Measurements from ENCODE around the gene GALNT14.

Gene GALNT14

DNA sequence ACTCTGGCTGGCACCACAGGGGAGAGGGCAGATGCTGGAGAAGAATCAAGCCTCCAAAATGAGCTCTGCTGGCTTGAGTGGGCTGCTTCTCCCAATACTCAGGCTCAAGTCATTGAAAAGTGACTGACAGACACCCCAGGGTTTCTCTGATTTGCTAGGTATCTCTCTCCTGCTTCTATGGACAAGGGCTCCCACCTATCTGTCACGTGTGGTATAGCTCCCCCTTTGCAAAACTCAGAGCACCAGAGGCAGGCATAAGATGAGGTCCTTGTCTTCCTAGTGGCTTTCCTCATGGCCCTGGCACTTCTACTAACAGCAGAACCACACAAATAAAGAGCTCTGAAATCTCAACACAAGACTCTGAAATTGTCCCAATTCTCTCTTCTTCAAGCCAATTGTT is 105.2 kb downstream of the GALNT14 start:
- ChIA-PET CTCF (interaction anchor here (0.8 kb wide), 1 partner anchor 62 kb away, joined by 3 read pairs; no protein-coding TSS in a partner anchor), POLR2A (ENCODE audit: low non-redundant PET) (no interaction called here)
- H3K27ac ChIP-seq, result no peak overlapping the region
- DNase-seq (ENCODE audit: low spot score), result no peak
- TF ChIP-seq, protein P1, sequence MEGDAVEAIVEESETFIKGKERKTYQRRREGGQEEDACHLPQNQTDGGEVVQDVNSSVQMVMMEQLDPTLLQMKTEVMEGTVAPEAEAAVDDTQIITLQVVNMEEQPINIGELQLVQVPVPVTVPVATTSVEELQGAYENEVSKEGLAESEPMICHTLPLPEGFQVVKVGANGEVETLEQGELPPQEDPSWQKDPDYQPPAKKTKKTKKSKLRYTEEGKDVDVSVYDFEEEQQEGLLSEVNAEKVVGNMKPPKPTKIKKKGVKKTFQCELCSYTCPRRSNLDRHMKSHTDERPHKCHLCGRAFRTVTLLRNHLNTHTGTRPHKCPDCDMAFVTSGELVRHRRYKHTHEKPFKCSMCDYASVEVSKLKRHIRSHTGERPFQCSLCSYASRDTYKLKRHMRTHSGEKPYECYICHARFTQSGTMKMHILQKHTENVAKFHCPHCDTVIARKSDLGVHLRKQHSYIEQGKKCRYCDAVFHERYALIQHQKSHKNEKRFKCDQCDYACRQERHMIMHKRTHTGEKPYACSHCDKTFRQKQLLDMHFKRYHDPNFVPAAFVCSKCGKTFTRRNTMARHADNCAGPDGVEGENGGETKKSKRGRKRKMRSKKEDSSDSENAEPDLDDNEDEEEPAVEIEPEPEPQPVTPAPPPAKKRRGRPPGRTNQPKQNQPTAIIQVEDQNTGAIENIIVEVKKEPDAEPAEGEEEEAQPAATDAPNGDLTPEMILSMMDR (conservative IDR thresholded peaks at IDR 0.05; ENCODE audit: low read depth), result no peak

DNA sequence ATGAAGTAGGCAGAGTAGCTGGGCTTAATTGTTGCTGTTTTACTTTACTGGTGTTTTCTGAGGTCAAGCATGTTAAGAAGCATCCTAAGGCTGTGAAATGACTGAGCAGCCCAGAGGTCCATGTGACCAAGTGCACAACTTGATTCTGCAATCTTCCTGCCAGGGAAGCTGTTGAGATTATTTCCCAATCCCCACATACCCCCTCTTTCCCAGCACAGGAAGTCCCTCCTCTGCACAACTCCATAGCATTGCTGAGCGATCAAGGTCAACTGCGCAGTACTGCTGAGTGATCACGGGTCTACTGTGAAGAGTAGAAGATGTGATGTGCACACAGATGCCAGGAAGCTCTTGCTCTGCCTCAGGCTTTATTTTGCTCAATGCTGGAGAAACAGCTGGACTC is 105.8 kb downstream of the GALNT14 start:
- TF ChIP-seq, protein P1 (conservative IDR thresholded peaks at IDR 0.05; ENCODE audit: low read depth), result no peak
- H3K27ac ChIP-seq, result no peak overlapping the region
- no peak for DNase-seq (ENCODE audit: low spot score)
- POLR2A ChIA-PET (ENCODE audit: low non-redundant PET), result no interaction called here
- CTCF ChIA-PET, result no interaction called here

DNA sequence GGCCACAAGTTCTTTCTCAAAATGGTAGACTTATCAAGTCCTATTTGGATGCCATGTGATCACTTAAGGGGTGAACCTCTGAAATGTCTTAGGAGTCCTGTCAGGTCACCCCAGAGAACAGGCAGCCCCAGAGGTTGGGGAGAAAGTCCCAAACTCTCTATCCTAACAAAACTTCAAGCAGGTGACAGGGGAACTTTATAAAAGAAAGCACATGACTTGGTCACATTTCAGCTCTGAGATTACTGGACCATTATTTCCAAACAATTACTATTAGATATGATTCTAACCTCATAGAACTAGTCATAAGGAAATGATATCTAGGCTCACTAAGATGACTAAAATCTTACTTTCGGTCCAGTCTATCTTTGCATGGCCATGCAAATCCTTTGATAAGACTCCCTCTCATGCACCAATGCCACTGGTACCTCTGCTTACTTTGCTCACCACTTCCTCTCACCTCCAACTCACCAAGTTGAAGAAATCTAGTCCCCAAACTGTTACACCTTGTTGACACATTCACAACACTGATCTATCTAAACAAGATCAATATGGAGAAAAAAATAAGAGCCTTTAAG is 107.0 kb downstream of the GALNT14 start:
- ChIA-PET POLR2A (ENCODE audit: low non-redundant PET) (no interaction called here), CTCF (no interaction called here)
- no peak for DNase-seq (ENCODE audit: low spot score)
- H3K27ac ChIP-seq, result no peak overlapping the region
- TF ChIP-seq, protein P1 (conservative IDR thresholded peaks at IDR 0.05; ENCODE audit: low read depth), result no peak

DNA sequence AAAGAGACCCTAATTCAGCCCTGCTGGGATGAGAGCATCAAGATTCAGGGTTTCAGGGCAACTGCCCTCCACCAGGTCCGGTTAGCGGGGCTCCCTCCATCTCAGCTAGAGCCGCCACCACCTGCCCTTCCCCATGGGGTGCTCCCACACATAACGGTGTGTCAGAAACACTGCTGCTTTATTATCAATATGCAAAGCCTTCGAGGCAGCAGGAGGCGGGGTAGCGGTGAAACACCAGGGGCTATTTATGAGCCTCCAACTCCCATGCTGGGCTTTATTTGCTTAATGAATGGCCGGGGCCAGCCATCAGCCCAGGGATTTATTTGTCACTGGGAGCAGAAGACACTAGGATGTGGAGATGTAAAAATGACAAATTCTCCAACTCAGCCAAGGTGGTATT is 109.8 kb downstream of the GALNT14 start:
- TF ChIP-seq, protein P1 (conservative IDR thresholded peaks at IDR 0.05; ENCODE audit: low read depth), result no peak
- ChIA-PET CTCF (no interaction called here), POLR2A (ENCODE audit: low non-redundant PET) (no interaction called here)
- DNase-seq (ENCODE audit: low spot score), result no peak
- no peak overlapping the region for H3K27ac ChIP-seq

DNA sequence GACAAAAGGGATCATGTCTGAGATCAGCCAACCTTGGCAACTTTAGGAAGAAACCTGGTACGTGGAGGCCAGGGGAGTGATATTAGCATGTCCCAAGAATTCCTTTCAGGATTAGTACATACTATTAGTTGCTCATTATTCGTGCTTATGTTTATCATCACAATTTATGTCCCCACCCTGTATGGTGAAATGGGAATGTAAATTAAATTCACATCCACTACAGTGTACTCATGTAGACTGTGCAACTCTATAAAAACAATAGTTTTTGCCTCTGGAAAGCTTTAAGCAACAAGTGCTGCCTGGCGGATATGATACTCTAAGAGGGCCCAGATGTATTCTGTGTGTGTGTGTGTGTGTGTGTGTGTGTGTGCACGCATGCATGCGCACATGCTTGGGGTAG is 110.7 kb downstream of the GALNT14 start:
- no peak for DNase-seq (ENCODE audit: low spot score)
- no peak overlapping the region for H3K27ac ChIP-seq
- TF ChIP-seq, protein P1 (conservative IDR thresholded peaks at IDR 0.05; ENCODE audit: low read depth), result no peak
- ChIA-PET POLR2A (ENCODE audit: low non-redundant PET) (no interaction called here), CTCF (interaction anchor here (0.6 kb wide), 1 partner anchor 104 kb away, joined by 3 read pairs; no protein-coding TSS in a partner anchor)

DNA sequence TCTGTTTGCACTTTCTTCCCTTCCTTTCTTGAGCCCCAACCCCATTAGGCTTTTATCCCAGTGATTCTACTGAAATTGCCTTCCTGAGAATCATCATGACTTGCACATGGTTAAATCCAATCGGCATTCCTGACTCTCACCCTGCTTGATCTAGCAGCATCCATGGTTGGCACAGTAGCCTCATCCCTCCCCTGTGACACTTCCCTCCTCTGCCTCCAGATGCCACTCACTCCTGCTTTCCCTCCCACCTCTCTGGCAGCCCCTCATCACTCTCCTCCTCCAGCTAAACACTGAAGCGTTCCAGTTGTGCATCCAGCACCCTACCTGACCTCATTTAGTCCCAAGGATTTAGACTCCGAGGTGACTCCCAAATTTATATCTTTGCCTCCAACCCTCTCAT is 114.7 kb downstream of the GALNT14 start:
- no peak for DNase-seq (ENCODE audit: low spot score)
- ChIA-PET POLR2A (ENCODE audit: low non-redundant PET) (no interaction called here), CTCF (no interaction called here)
- TF ChIP-seq, protein P1 (conservative IDR thresholded peaks at IDR 0.05; ENCODE audit: low read depth), result no peak
- H3K27ac ChIP-seq, result no peak overlapping the region

All from RWPE1 (cell line).